HG02970 (cell line): Measurements from ENCODE around the gene ICOS.

Experiments used
- ATAC-seq: cut with Tn5 transposase; IDR thresholded peaks from one replicate; pipeline ENCODE4 v1.9.1; 2021; ENCODE audit warnings: mild to moderate bottlenecking, moderate library complexity, moderate number of reproducible peaks; ENCODE audit not compliant: unreplicated experiment, low FRiP score

The ICOS gene

GRCh38 chr2:204005940-204006721 lies 69.6 kb downstream of the ICOS start:
- no peak for ATAC-seq

- no peak for ATAC-seq
These were observed 71.8 kb downstream of the ICOS start for GRCh38 chr2:204008352-204008751.

GRCh38 chr2:204010628-204011560 lies 74.3 kb downstream of the ICOS start:
- no peak for ATAC-seq
